ENCODE data around the gene SIRT6. TPM values are rescaled to one million over a fixed set of nuclear protein-coding genes. Genes with fewer than 3 reads are reported as not detected.
"Not testable (repeated sequence)": the region's sequence is repeated elsewhere in the genome, so short reads cannot be mapped to it uniquely, and the experiment has no call there.

Gene SIRT6
- 100 to 1,000 TPM; 141 to 215 (median 194) TPM for total RNA-seq

DNA sequence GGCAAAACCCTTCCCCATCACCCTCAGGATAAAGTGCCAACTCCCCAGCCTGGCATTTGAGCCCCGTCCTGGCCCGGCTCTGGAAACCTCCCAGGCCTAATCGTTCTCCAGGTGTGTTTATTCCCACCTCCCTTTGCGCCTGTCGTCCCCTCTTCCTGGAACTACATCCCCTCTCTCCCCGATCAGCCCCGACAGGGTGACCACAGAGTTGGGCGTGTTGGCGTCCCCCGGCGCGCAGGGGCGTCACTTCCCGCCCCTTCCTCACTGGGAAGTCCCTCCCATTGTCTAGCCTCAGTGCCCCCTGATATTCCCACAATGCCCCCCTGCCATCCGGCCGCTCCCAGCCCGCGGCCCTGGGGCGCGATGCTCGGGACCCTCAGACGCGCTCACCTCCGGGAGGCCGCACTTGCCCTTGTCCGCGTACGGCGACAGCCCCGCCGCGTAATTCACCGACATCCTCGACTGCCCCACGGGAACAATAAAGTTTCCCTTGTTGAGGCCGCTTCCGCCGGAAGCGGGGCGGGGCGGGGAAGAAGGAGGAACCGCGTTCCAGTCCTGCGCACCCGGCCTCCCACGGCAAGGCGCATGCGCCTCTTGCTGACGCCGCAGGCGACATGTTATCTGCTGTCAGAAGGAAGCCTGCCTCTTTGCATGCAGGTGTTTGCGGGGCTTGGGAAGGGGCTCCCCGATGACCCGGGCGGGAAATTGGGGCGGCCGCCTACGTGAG is at the start of gene SIRT6, which contains the start of gene ANKRD24:
Gene SIRT6 (minus strand): TSS at position 480 of the 727 bp plus-strand sequence. CDS start 24 bp downstream, at position 456.
Gene ANKRD24 (plus strand): TSS at position 606 of the 727 bp plus-strand sequence. CDS start 3,737 bp downstream, outside the sequence.
- Histone ChIP-seq H3K4me1 (peaks cover 12 to 26% (median 22%) of the 10 kb centered on the region in 4 donors), H3K27me3 (no peaks in the 10 kb centered on the region), H3K4me3 (peak within 1 kb of the TSS; percentile 76 to 96 (median 84)), H3K9me3 (no peaks in the 10 kb centered on the region), H3K36me3 (peaks cover 0 to 8% (median 2%) of the 10 kb centered on the region in 4 donors), H3K27ac (peak within 1 kb of the TSS; percentile 86 to 95 (median 88))
- TF ChIP-seq, protein P1, sequence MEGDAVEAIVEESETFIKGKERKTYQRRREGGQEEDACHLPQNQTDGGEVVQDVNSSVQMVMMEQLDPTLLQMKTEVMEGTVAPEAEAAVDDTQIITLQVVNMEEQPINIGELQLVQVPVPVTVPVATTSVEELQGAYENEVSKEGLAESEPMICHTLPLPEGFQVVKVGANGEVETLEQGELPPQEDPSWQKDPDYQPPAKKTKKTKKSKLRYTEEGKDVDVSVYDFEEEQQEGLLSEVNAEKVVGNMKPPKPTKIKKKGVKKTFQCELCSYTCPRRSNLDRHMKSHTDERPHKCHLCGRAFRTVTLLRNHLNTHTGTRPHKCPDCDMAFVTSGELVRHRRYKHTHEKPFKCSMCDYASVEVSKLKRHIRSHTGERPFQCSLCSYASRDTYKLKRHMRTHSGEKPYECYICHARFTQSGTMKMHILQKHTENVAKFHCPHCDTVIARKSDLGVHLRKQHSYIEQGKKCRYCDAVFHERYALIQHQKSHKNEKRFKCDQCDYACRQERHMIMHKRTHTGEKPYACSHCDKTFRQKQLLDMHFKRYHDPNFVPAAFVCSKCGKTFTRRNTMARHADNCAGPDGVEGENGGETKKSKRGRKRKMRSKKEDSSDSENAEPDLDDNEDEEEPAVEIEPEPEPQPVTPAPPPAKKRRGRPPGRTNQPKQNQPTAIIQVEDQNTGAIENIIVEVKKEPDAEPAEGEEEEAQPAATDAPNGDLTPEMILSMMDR (IDR thresholded peaks at IDR 0.05) = no peak
- TF ChIP-seq POLR2AphosphoS5 (IDR thresholded peaks at IDR 0.05) = peak; percentile 84 to 96 (median 94)
- peak; percentile 88 for TF ChIP-seq POLR2A (IDR thresholded peaks at IDR 0.05)
- intact Hi-C loops (cut with DNase I; ENCODE audit: low total_unique reads) (loop anchor here (5.0 to 10.0 kb wide), 2 partner anchors 515 to 1897 kb away; partner anchors contain the start of gene PEAK3), in situ Hi-C loops (cut with MboI; ENCODE audit: low pct_ligation_motif_present in 1 of 4, low pct_unique_long_range_greater_than_20kb in 1 of 4, low sequenced_read_pairs in 3 of 4) (loop anchor here in 2 of 4 donors (10.0 kb wide), 1 partner anchor 197 kb away; the partner anchor contains the start of gene EEF2 (in 2 of the 2))
- DNase-seq = peak; percentile 98
- WGBS, 2 donors (ENCODE audit: low coverage in 1 of 2) = 0% methylated on average over 4 to 53 of the region's 58 CpGs

DNA sequence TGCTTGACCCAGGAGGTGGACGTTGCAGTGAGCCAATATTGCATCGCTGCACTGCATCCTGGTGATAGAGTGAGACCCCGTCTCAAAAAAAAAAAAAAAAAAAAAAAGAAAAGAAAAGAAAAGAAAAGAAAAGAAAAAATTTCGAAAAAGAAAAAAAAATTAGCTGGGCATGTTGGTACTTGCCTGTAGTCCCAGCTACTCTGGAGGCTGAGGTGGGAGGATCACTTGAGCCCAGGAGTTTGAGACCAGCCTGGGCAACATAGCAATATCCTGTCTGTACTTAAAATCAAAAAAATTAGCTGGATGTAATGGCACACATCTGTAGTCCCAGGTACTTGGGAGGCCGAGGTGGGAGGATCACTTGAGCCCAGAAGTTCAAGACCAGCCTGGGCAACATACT is 49.8 kb upstream of the SIRT6 start:
- H3K27me3 ChIP-seq = peaks cover 54% of the 10 kb centered on the region
- intact Hi-C loops (cut with DNase I; ENCODE audit: low total_unique reads); DNase-seq; H3K36me3 ChIP-seq; H3K9me3 ChIP-seq; H3K4me1 ChIP-seq; in situ Hi-C loops (cut with MboI; ENCODE audit: low pct_ligation_motif_present in 1 of 4, low pct_unique_long_range_greater_than_20kb in 1 of 4, low sequenced_read_pairs in 3 of 4); H3K4me3 ChIP-seq; H3K27ac ChIP-seq: not testable (repeated sequence)
- WGBS, 2 donors (ENCODE audit: low coverage in 1 of 2) = 67 to 82% methylated on average over 2 to 3 of the region's 5 CpGs

DNA sequence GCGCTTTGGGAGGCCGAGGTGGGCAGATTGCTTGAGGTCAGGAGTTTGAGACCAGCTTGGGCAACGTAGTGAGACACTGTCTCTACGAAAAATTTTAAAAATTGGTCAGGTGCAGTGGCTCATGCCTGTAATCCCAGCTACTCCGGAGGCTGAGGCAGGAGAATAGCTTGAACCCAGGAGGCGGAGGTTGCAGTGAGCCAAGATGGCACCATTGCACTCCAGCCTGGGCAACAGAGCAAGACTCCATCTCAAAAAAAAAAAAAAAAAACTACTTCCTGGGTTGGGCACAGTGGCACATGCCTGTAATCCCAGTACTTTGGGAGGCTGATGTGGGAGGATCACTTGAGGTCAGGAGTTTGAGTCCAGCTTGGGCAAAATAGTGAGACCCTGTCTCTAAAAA is 49.2 kb upstream of the SIRT6 start:
- intact Hi-C loops (cut with DNase I; ENCODE audit: low total_unique reads); in situ Hi-C loops (cut with MboI; ENCODE audit: low pct_ligation_motif_present in 1 of 4, low pct_unique_long_range_greater_than_20kb in 1 of 4, low sequenced_read_pairs in 3 of 4): not testable (repeated sequence)
- peaks cover 52% of the 10 kb centered on the region for H3K27me3 ChIP-seq

DNA sequence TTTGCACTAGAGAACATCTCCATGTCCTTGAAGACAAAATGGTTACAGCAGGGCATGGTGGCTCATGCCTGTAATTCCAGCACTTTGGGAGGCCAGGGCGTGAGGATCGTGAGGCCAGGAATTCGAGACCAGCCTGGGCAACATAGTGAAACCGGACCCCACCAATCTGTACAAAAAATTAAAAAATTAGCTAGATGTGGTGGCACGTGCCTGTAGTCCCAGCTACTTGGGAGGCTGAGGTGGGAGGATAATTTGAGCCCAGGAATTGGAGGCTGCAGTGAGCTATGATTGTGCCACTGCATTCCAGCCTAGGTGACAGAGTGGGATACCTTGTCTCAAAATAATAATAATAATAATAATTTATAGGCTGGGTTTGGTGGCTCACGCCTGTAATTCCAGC is 47.9 kb upstream of the SIRT6 start:
- H3K27ac ChIP-seq; intact Hi-C loops (cut with DNase I; ENCODE audit: low total_unique reads); H3K9me3 ChIP-seq; H3K4me1 ChIP-seq; in situ Hi-C loops (cut with MboI; ENCODE audit: low pct_ligation_motif_present in 1 of 4, low pct_unique_long_range_greater_than_20kb in 1 of 4, low sequenced_read_pairs in 3 of 4); H3K36me3 ChIP-seq; H3K4me3 ChIP-seq; DNase-seq: not testable (repeated sequence)
- H3K27me3 ChIP-seq = peaks cover 60% of the 10 kb centered on the region
- WGBS, 2 donors (ENCODE audit: low coverage in 1 of 2) = 76 to 85% methylated on average over 5 to 6 of the region's 6 CpGs

More for the DNA sequence above, 49.2 kb upstream of the SIRT6 start:
- not testable (repeated sequence) for H3K9me3 ChIP-seq, DNase-seq, H3K27ac ChIP-seq, H3K36me3 ChIP-seq, H3K4me3 ChIP-seq, H3K4me1 ChIP-seq
- WGBS, 2 donors (ENCODE audit: low coverage in 1 of 2) = 83 to 100% methylated on average over 2 to 6 of the region's 6 CpGs

DNA sequence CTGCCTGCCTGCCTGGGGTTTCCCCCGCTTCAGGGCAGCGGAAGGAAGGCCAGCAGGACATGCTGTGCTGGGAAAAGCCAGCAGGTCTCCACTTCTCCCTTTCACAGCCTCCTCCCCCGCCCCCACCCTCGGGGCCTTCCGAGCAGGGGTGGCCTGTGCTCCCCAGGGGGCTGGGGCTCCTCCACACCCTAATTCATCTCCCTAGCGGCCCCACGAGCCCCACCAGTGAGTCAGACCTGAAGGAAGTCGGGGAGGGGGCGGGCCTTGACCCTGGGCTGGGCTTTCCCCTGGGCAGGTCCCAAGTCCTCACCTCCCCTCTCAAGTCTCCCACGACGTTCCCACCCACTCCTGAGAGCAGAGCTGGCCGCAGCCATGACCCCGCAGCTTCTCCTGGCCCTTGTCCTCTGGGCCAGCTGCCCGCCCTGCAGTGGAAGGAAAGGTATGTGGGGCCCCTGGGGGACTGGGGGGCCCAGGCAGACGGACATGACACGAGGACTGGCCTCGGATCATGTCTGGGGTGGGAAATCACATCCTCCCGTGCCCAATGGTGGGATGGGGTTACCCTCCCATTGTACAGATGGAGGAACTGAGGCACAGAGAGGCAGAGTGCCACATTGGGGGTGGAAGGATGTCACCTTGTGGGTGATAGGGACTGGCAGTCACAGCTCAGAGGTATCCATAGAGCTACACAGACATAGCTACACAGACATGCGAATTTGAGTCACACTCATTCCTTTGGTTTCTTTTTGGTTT is 47.0 kb upstream of the SIRT6 start, which contains the start of gene EBI3:
Gene EBI3 (plus strand): TSS at position 345 of the 753 bp plus-strand sequence. CDS start 28 bp downstream, at position 373.
- intact Hi-C loops (cut with DNase I; ENCODE audit: low total_unique reads) = no loop called here
- H3K36me3 ChIP-seq = no peaks in the 10 kb centered on the region
- H3K4me1 ChIP-seq = no peaks in the 10 kb centered on the region
- no peaks in the 10 kb centered on the region for H3K9me3 ChIP-seq
- no peak within 1 kb of the TSS for H3K4me3 ChIP-seq
- WGBS, 2 donors (ENCODE audit: low coverage in 1 of 2) = 14% methylated on average over 19 of the region's 19 CpGs; no CpG with 5 or more reads in 1 of the 2 donors
- peak; percentile 34 for DNase-seq
- no peak within 1 kb of the TSS for H3K27ac ChIP-seq
- peaks cover 60% of the 10 kb centered on the region for H3K27me3 ChIP-seq
- TF ChIP-seq, protein P1 (IDR thresholded peaks at IDR 0.05) = no peak
- TF ChIP-seq POLR2A (IDR thresholded peaks at IDR 0.05) = no peak
- no peak for TF ChIP-seq EP300 (IDR thresholded peaks at IDR 0.05; ENCODE audit: low read depth)
- in situ Hi-C loops (cut with MboI; ENCODE audit: low pct_ligation_motif_present in 1 of 4, low pct_unique_long_range_greater_than_20kb in 1 of 4, low sequenced_read_pairs in 3 of 4) = loop anchor here in 1 of 4 donors (10.0 kb wide), 1 partner anchor 365 kb away; the partner anchor contains the start of gene ZFR2

All from transverse colon (tissue), 4 donors.